22Rv1 (cell line): ENCODE data around the gene PPP2R3A.

ENCODE experiments used
- ZFX ChIP-seq: fragments of 450-650 bp; IDR thresholded peaks from 2 replicates; pipeline ENCODE4 v1.6.1; 2017; ENCODE audit warnings: antibody characterized with exemption, borderline replicate concordance
- TF ChIP-seq, protein P1 (sequence below): fragments of 450-650 bp; IDR thresholded peaks from 2 replicates; pipeline ENCODE4 v1.5.1; 2017; ENCODE audit warnings: mild to moderate bottlenecking

DNA sequence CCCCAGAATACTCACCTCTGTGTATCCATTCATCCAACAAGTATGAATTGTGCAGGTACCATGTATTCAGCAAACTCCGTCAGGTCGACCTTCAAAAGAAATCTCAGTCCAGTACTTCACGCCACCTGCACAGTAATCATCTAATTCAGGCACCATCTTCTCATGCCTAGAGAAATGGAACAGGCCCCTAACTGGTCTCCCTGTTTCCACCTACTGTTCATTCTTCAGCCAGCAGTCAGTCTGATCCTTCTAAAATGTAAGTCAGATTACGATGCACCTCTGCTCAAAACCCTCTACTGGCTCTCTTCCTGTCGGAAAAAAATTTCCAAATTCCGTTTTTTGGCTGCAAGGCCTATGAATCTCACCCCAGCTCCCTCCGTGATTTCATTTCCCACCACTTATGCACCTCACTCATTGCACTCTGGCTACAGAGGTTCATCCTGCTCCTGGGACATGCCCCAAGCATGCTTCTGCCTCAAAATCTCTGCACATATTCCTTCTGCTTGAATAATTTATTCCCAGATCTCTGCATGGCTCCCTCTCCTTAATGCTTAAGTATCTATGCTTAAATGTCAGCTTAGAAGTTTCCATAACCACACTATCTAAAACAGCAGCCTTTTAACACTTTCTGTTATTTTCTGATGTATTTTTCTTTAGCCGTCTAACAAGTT lies 47.5 kb upstream of the PPP2R3A start:
- TF ChIP-seq, protein P1, sequence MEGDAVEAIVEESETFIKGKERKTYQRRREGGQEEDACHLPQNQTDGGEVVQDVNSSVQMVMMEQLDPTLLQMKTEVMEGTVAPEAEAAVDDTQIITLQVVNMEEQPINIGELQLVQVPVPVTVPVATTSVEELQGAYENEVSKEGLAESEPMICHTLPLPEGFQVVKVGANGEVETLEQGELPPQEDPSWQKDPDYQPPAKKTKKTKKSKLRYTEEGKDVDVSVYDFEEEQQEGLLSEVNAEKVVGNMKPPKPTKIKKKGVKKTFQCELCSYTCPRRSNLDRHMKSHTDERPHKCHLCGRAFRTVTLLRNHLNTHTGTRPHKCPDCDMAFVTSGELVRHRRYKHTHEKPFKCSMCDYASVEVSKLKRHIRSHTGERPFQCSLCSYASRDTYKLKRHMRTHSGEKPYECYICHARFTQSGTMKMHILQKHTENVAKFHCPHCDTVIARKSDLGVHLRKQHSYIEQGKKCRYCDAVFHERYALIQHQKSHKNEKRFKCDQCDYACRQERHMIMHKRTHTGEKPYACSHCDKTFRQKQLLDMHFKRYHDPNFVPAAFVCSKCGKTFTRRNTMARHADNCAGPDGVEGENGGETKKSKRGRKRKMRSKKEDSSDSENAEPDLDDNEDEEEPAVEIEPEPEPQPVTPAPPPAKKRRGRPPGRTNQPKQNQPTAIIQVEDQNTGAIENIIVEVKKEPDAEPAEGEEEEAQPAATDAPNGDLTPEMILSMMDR = no peak
- TF ChIP-seq ZFX = no peak
